Sciatic nerve (tissue), 2 donors: ENCODE data around the gene EIF3D. TPM values are rescaled to one million over a fixed set of nuclear protein-coding genes. Genes with fewer than 3 reads are reported as not detected.

ENCODE experiments used
- ATAC-seq: fragments of 200-7000 bp; cut with Tn5 transposase; one replicate; pipeline ENCODE4 v1.9.1; 2020; ENCODE audit warnings: mild to moderate bottlenecking, moderate library complexity
- DNase-seq: peaks from one replicate; pipeline ENCODE4 v3.0.0-alpha.2; 2020; ENCODE audit warnings: low spot score
- intact Hi-C: fragments of 100-400 bp; cut with DNase I; formaldehyde crosslinking; loops from one replicate; pipeline ENCODE4 v1.14.2; 2022
- total RNA-seq: library from RNA; stranded (reverse); fragmentation: NEBNext Ultra II Directional; extraction: Animal tissue kit (Norgen Biotek cat#: 25700); gene quantifications from one replicate; pipeline ENCODE4 v1.2.1, GENCODE V29; 2021
- donor health status: DM: no; HTN: no; CAD: no.
- donor health status: DM: no; HTN: no; CAD: no.

EIF3D gene
- total RNA-seq, 1 donor from 2014 or later, result 132 TPM

DNA sequence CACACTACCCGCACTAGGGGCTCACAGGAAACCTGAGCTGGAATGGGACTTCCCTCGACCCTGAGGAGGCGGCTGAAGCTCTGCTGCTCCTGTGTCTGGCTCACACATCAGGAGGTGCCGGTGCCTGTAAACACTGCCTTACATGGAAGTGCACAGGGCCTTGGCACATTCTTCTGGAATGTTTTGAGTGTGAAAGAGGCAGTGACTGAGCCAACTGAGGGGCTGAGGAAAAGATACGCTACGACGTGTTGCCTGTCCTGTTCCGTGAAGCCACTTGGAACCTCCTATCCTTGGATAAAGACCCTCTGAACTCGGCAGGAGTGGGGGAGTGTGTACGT lies 58.0 kb downstream of the EIF3D start:
- no peak for DNase-seq
- intact Hi-C loops, result no loop called here
- no peak for ATAC-seq

DNA sequence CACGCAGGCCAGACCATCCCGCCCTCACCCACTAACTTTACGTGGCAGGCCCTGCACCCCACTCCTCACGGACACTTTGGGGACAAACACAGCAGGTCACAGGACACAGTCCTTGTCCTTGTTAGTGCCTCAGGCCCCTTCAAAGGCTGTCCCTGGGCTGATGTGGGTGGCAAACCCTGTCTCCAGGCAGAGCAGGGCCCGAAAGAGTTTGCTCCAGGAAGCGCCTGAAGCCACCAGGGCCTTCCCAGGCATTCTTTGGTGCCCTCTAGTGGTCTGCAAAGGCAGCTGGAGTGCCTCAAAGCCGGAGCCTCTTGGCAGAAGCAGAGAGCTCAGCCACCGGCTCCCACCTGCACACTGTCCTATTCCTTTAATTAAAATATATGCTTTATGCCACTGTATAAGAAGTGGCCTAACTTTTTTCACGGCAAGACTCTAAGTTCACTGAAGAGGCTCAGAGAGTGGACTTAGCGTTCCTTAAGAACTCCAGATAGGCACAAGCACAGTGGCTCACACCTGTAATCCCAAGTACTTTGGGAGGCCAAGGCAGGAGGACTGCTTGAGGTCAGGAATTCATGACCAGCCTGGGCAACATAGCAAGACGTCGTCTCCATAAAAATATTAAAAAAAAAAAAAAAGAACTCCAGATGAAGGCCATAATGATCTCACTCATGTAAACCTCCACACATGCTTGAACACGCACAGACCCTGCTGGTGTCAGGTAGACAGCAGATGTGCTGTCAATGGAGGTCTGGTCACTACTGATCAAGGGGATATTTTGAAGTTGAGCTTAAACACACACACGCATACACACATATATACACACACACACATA lies 58.6 kb downstream of the EIF3D start:
- peak; percentile 88 for DNase-seq
- intact Hi-C loops, result no loop called here
- peak; percentile 88 for ATAC-seq

- ATAC-seq (no peak), DNase-seq (no peak)
- intact Hi-C loops, result loop anchor here (1.0 to 5.0 kb wide), 2 partner anchors 157 to 170 kb away; no protein-coding TSS in a partner anchor
Measured at GRCh38 chr22:36469094-36469710, 59.8 kb downstream of the EIF3D start.

- no peak for DNase-seq
- peak; percentile 5 for ATAC-seq
- intact Hi-C loops, result loop anchor here (5.0 kb wide), 1 partner anchor 156 kb away; no protein-coding TSS in a partner anchor
Measured at GRCh38 chr22:36467946-36468345, 61.0 kb downstream of the EIF3D start.

DNA sequence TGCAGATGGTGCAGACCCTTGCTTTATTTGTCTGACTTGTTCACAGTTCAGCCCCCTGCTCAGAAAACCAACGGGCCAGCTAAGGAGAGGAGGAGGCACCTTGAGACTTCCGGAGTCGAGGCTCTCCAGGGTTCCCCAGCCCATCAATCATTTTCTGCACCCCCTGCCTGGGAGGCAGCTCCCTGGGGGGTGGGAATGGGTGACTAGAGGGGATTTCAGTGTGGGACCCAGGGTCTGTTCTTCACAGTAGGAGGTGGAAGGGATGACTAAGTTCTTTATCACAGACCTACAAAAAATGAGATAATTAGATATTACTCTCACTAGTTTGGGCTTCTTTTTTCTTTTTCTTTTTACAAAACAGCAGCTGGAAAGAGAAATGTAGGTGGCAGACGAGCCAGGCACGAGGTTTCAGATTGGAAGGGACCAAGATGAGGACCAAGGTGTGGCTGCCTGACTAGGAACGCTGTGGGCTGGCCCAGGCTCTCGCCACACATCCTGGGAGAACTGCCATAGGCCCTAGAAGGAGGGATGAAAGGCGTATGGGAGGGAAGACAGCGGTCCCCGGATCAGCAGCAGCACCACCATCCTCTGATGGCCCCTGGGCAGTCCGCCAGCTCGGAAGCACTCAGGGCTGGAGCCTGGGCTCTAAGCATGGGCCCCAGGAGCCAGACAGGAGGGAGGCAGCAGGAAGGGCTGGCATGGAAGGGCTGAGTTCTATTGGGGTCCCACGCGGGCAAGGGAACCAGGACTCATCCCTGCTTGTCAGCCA lies 61.7 kb downstream of the EIF3D start:
- no peak for DNase-seq
- intact Hi-C loops, result loop anchor here (5.0 kb wide), 1 partner anchor 155 kb away; no protein-coding TSS in a partner anchor
- ATAC-seq, result peak; percentile 2

DNA sequence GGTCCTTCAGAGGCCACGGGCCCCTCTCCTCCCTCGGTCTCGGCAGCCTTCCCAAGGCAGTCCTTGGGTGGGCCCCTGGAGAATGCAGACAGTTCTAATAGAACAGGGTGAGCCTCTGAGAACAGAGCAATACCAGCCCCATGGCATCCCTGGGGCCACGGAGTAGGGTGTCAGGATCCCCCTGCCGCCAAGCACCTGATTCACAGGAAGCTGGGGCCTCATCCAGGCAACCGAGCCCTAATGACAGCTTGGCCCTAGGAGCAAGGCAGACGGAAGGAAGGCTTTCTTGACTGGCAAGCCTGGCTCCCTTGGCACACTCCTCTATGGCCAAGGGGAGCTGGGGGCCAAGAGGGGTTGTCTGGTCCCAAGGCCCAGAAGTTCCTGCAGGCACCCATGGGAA lies 62.7 kb downstream of the EIF3D start:
- DNase-seq, result no peak
- no peak for ATAC-seq
- intact Hi-C loops, result loop anchor here (5.0 kb wide), 1 partner anchor 154 kb away; no protein-coding TSS in a partner anchor

GRCh38 chr22:36465232-36466021 lies 63.5 kb downstream of the EIF3D start:
- intact Hi-C loops, result loop anchor here (5.0 kb wide), 1 partner anchor 153 kb away; no protein-coding TSS in a partner anchor
- DNase-seq (no peak), ATAC-seq (peak; percentile 20)

DNA sequence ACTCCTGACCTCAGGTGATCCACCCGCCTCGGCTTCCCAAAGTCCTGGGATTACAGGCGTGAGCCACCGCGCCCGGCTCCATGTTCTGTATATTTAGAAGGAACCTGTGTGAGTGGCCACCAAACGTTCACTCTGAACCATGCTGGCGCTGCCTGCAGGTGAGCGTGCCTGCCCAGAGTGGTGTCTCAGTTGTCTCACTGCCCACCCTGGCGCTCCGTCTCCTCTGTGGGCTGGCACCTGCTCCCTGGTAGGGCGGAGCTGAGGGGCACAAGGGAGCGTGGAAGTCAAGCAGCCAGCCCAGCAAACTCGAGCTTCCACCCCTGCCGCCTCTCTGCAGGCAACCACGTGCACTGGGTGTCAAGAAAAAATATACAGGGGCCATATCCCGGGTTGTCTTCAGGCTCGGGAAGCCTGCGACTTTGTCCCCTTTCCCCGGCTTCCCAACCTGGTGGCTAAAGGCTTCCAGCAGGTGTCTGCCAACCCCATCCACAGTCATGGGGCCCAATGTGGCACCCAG lies 64.2 kb downstream of the EIF3D start:
- ATAC-seq (no peak), DNase-seq (no peak)
- intact Hi-C loops, result loop anchor here (5.0 kb wide), 1 partner anchor 152 kb away; no protein-coding TSS in a partner anchor

DNA sequence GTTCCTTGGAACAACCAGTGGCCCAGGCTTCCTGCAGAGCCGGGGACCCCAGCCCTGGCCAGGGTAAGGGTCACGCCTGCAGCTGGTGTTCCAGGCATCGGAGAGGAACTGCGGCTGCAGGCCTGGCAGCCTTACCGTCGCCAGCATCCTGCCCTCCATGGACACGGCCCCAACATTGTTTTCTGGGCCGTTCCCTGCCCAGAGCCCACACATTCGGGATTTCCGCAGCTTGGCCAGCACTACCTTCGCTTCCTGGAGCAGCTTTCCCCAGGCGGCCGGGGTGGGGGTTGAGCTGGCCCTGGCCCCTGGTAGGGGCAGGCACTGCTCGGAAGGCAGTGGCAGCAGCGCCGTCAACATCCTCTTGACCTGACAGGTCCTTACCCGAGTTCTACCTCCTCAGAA lies 65.2 kb downstream of the EIF3D start:
- intact Hi-C loops, result no loop called here
- DNase-seq (no peak), ATAC-seq (peak; percentile 22)

DNA sequence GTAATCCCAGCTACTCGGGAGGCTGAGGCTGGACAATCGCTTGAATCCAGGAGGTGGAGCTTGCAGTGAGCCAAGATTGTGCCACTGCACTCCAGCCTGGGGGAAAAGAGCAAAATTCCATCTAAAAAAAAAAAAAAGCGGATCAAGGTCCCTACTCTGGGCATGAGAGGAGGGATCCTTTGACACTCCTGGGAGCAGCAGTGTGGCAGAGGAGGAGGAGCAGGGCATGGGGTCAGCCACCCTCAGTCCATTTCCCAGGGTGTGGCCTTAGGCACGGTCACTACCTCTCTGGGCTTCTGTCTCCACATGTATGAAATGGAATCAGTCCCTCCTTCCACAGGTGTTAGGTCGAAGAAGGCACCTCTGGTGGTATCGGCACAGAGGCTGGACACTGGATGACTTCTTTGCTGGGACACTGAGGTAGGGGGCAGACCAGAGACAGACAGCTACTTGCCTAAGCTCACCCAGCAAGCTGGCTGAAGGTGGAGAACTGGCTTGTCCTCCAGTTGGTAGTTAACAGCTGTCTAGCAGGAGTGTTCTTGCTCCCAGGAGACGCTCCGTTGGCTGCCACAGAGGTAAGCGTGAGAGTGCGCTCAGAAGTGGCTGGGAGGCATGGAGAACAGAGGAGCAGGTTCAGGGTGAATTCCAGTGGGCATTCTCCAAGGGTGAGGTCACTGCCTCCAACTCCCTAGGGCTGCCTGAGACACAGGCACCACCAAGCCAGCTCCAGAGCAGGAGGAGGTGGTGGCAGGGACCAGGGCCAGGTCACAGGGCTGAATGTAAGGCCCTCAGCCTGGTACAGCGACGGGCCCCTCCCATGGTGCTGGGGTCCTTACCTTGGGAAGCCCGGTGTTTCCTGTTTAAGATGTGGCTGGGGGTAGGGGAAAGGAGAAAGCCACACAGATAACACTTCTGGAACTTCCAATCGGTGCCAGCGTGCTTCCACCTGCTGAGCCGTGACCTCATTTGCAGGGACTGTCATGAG lies 67.0 kb downstream of the EIF3D start:
- ATAC-seq, result no peak
- no peak for DNase-seq
- intact Hi-C loops, result no loop called here

Other genes with a start within 250 kb of the EIF3D start
- 973 TPM for gene MYH9, start 141.2 kb downstream of the EIF3D start, total RNA-seq
- gene TXN2, start 47.5 kb downstream of the EIF3D start, total RNA-seq, result 45.4 TPM
- gene FOXRED2, start 22.1 kb downstream of the EIF3D start, total RNA-seq, result 13.7 TPM
- gene CACNG2, start 174.6 kb upstream of the EIF3D start, total RNA-seq, result not detected
- 23.9 TPM for gene IFT27, start 247.0 kb upstream of the EIF3D start, total RNA-seq